Measurements from ENCODE around the gene CORIN. TPM values are rescaled to one million over a fixed set of nuclear protein-coding genes. Genes with fewer than 3 reads are reported as not detected.
A peak's percentile ranks its signal among the peaks of the same experiment; 100 is the strongest.
"Not testable (repeated sequence)": the region's sequence is repeated elsewhere in the genome, so short reads cannot be mapped to it uniquely, and the experiment has no call there.

CORIN gene
- total and polyA plus RNA-seq, 4 donors: 0.13 to 1.5 (median 0.68) TPM

DNA sequence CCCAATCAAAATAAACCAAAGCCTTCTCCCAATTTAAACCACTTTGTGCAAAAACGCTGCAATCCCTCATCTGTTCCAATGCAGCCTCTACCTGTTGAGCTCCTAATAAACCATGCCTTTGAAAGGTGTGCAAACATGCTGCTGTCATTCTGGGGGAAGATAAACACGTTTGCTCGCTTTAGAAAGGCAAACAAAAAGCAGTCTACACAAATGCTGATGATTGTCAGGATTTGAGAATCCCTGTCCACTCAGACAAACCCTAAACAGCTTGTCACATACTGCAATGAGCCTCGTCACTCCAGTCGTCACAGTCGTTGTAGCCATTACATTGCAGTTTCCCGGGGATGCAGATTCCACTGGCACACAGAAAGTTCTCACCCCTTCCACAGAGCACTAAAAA lies 145.2 kb downstream of the CORIN start:
- no peak for DNase-seq
- Histone ChIP-seq H3K36me3 (ENCODE audit: control insufficient read depth in 1 of 2, insufficient read depth in 2 of 2, low read length in 1 of 2) (no peaks in the 10 kb centered on the region), H3K27me3 (ENCODE audit: control insufficient read depth in 1 of 2, insufficient read depth in 2 of 2, low read length in 1 of 2) (no peaks in the 10 kb centered on the region), H3K4me1 (ENCODE audit: control insufficient read depth in 1 of 2, insufficient read depth in 2 of 2, low read length in 2 of 2) (no peaks in the 10 kb centered on the region), H3K27ac (ENCODE audit: low read depth in 1 of 2, low read length in 2 of 2) (no peak overlapping the region), H3K4me3 (ENCODE audit: low read length in 2 of 2) (no peak overlapping the region), H3K9me3 (ENCODE audit: control insufficient read depth, low read length) (no peaks in the 10 kb centered on the region)
- no peak for ATAC-seq (ENCODE audit: low FRiP score)
- intact Hi-C loops (cut with DNase I): no loop called here
- 29 to 36% methylated on average over 7 of the region's 7 CpGs for WGBS, 2 donors

- DNase-seq; H3K27me3 ChIP-seq (ENCODE audit: control insufficient read depth in 1 of 2, insufficient read depth in 2 of 2, low read length in 1 of 2); H3K4me1 ChIP-seq (ENCODE audit: control insufficient read depth in 1 of 2, insufficient read depth in 2 of 2, low read length in 2 of 2); intact Hi-C loops (cut with DNase I); H3K36me3 ChIP-seq (ENCODE audit: control insufficient read depth in 1 of 2, insufficient read depth in 2 of 2, low read length in 1 of 2); H3K9me3 ChIP-seq (ENCODE audit: control insufficient read depth, low read length); H3K27ac ChIP-seq (ENCODE audit: low read depth in 1 of 2, low read length in 2 of 2); ATAC-seq (ENCODE audit: low FRiP score); H3K4me3 ChIP-seq (ENCODE audit: low read length in 2 of 2): not testable (repeated sequence)
- WGBS, 2 donors: 53 to 72% methylated on average over 1 of the region's 1 CpG
Observed at GRCh38 chr4:47691757-47692383, 146.0 kb downstream of the CORIN start.

GRCh38 chr4:47690611-47691010 lies 147.3 kb downstream of the CORIN start:
- Histone ChIP-seq H3K36me3 (ENCODE audit: control insufficient read depth in 1 of 2, insufficient read depth in 2 of 2, low read length in 1 of 2) (no peaks in the 10 kb centered on the region), H3K27me3 (ENCODE audit: control insufficient read depth in 1 of 2, insufficient read depth in 2 of 2, low read length in 1 of 2) (no peaks in the 10 kb centered on the region), H3K27ac (ENCODE audit: low read depth in 1 of 2, low read length in 2 of 2) (no peak overlapping the region), H3K4me1 (ENCODE audit: control insufficient read depth in 1 of 2, insufficient read depth in 2 of 2, low read length in 2 of 2) (no peaks in the 10 kb centered on the region), H3K9me3 (ENCODE audit: control insufficient read depth, low read length) (no peaks in the 10 kb centered on the region), H3K4me3 (ENCODE audit: low read length in 2 of 2) (no peak overlapping the region)
- intact Hi-C loops (cut with DNase I): no loop called here
- no peak for ATAC-seq (ENCODE audit: low FRiP score)
- WGBS, 2 donors: 73 to 74% methylated on average over 3 of the region's 3 CpGs
- DNase-seq: no peak

GRCh38 chr4:47686294-47686872 lies 151.5 kb downstream of the CORIN start:
- intact Hi-C loops (cut with DNase I): no loop called here
- Histone ChIP-seq H3K27ac (ENCODE audit: low read depth in 1 of 2, low read length in 2 of 2) (no peak overlapping the region), H3K27me3 (ENCODE audit: control insufficient read depth in 1 of 2, insufficient read depth in 2 of 2, low read length in 1 of 2) (no peaks in the 10 kb centered on the region), H3K4me1 (ENCODE audit: control insufficient read depth in 1 of 2, insufficient read depth in 2 of 2, low read length in 2 of 2) (no peaks in the 10 kb centered on the region), H3K9me3 (ENCODE audit: control insufficient read depth, low read length) (no peaks in the 10 kb centered on the region), H3K4me3 (ENCODE audit: low read length in 2 of 2) (no peak overlapping the region), H3K36me3 (ENCODE audit: control insufficient read depth in 1 of 2, insufficient read depth in 2 of 2, low read length in 1 of 2) (no peaks in the 10 kb centered on the region)
- ATAC-seq (ENCODE audit: low FRiP score) (no peak), DNase-seq (peak in 1 of 2 donors; percentile 56)
- WGBS, 2 donors: 47 to 49% methylated on average over 9 of the region's 9 CpGs

- H3K27me3 ChIP-seq (ENCODE audit: control insufficient read depth in 1 of 2, insufficient read depth in 2 of 2, low read length in 1 of 2): no peaks in the 10 kb centered on the region
- no peaks in the 10 kb centered on the region for H3K9me3 ChIP-seq (ENCODE audit: control insufficient read depth, low read length)
- no peak overlapping the region for H3K4me3 ChIP-seq (ENCODE audit: low read length in 2 of 2)
- DNase-seq (no peak), ATAC-seq (ENCODE audit: low FRiP score) (no peak)
- intact Hi-C loops (cut with DNase I): loop anchor here in 1 of 2 donors (10.0 kb wide), 2 partner anchors 159 to 259 kb away; partner anchors contain the start of gene CORIN
- H3K27ac ChIP-seq (ENCODE audit: low read depth in 1 of 2, low read length in 2 of 2): no peak overlapping the region
- H3K4me1 ChIP-seq (ENCODE audit: control insufficient read depth in 1 of 2, insufficient read depth in 2 of 2, low read length in 2 of 2): no peaks in the 10 kb centered on the region
- H3K36me3 ChIP-seq (ENCODE audit: control insufficient read depth in 1 of 2, insufficient read depth in 2 of 2, low read length in 1 of 2): no peaks in the 10 kb centered on the region
- WGBS, 2 donors: 90 to 91% methylated on average over 2 of the region's 2 CpGs
Observed at GRCh38 chr4:47675806-47676205, 162.1 kb downstream of the CORIN start.

DNA sequence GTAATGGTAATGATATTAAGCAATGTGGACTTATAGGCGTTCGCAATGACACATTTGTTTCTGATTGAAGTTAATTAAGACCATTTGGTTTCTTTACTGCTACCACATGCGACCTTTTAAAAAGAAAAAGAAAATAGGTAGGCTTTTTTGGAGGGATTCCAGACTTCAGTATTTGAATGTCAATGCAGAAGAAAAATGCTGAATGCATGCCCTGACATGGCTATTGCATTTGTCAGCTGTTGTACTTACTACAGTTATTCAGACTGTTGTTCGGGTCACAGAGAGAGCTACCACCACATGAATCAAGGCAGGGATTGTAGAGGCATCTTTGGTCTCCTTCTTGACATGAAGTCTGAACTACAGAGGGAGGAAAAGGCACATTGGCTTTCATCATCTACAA lies 163.7 kb downstream of the CORIN start:
- intact Hi-C loops (cut with DNase I): loop anchor here (5.0 to 10.0 kb wide), 3 partner anchors 161 to 261 kb away; partner anchors contain the start of gene CORIN (in 1 of the 2)
- H3K4me3 ChIP-seq (ENCODE audit: low read length in 2 of 2): no peak overlapping the region
- no peaks in the 10 kb centered on the region for H3K36me3 ChIP-seq (ENCODE audit: control insufficient read depth in 1 of 2, insufficient read depth in 2 of 2, low read length in 1 of 2)
- H3K27ac ChIP-seq (ENCODE audit: low read depth in 1 of 2, low read length in 2 of 2): no peak overlapping the region
- WGBS, 2 donors: 61 to 74% methylated on average over 4 of the region's 4 CpGs
- H3K9me3 ChIP-seq (ENCODE audit: control insufficient read depth, low read length): no peaks in the 10 kb centered on the region
- DNase-seq (no peak), ATAC-seq (ENCODE audit: low FRiP score) (no peak)
- no peaks in the 10 kb centered on the region for H3K27me3 ChIP-seq (ENCODE audit: control insufficient read depth in 1 of 2, insufficient read depth in 2 of 2, low read length in 1 of 2)
- no peaks in the 10 kb centered on the region for H3K4me1 ChIP-seq (ENCODE audit: control insufficient read depth in 1 of 2, insufficient read depth in 2 of 2, low read length in 2 of 2)

DNA sequence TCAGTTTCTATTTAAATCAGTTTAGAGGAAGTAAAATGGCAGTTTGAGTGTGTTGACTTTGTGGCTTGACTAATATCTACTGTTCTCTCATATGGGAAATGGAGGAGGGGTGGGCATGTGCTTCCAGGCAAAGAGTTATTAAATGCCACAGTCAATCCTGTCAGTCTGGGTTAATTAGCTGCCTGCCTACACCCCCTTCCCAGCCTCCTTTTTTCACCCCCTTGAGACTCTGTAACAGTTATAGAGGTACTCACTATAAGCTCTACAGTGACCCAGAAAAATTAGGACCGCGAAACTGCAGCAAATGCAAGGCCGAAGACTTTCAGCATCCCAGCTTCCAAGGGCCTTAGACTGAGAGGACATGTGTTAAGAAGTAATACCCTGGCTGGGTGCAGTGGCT lies 165.2 kb downstream of the CORIN start:
- Histone ChIP-seq H3K9me3 (ENCODE audit: control insufficient read depth, low read length) (no peaks in the 10 kb centered on the region), H3K27ac (ENCODE audit: low read depth in 1 of 2, low read length in 2 of 2) (no peak overlapping the region), H3K4me1 (ENCODE audit: control insufficient read depth in 1 of 2, insufficient read depth in 2 of 2, low read length in 2 of 2) (no peaks in the 10 kb centered on the region), H3K4me3 (ENCODE audit: low read length in 2 of 2) (no peak overlapping the region), H3K36me3 (ENCODE audit: control insufficient read depth in 1 of 2, insufficient read depth in 2 of 2, low read length in 1 of 2) (no peaks in the 10 kb centered on the region), H3K27me3 (ENCODE audit: control insufficient read depth in 1 of 2, insufficient read depth in 2 of 2, low read length in 1 of 2) (no peaks in the 10 kb centered on the region)
- 78 to 98% methylated on average over 3 of the region's 3 CpGs for WGBS, 2 donors
- intact Hi-C loops (cut with DNase I): loop anchor here (5.0 to 10.0 kb wide), 3 partner anchors 162 to 262 kb away; partner anchors contain the start of gene CORIN (in 1 of the 2)
- ATAC-seq (ENCODE audit: low FRiP score) (no peak), DNase-seq (no peak)

DNA sequence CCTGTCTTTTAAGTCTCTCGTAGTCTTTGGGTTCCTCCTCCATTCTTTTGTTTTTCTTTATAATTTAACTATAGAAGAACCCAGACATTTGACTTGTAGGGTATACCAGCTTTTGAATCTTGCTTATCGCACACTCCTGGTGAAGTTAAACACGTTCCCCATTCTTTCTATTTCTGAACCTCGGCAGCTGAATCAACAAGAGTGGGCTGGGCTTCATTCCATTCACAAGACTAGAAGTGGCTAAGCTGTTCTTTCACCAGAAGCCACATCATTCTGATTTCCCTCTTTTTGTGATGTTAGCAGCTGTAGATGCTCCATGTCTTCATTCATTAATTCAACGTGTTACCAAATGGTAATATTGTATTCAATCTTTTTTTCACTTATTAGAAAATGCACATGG lies 167.9 kb downstream of the CORIN start:
- ATAC-seq (ENCODE audit: low FRiP score) (no peak), DNase-seq (no peak)
- Histone ChIP-seq H3K9me3 (ENCODE audit: control insufficient read depth, low read length) (no peaks in the 10 kb centered on the region), H3K36me3 (ENCODE audit: control insufficient read depth in 1 of 2, insufficient read depth in 2 of 2, low read length in 1 of 2) (no peaks in the 10 kb centered on the region), H3K27me3 (ENCODE audit: control insufficient read depth in 1 of 2, insufficient read depth in 2 of 2, low read length in 1 of 2) (no peaks in the 10 kb centered on the region), H3K4me1 (ENCODE audit: control insufficient read depth in 1 of 2, insufficient read depth in 2 of 2, low read length in 2 of 2) (no peaks in the 10 kb centered on the region), H3K4me3 (ENCODE audit: low read length in 2 of 2) (no peak overlapping the region), H3K27ac (ENCODE audit: low read depth in 1 of 2, low read length in 2 of 2) (no peak overlapping the region)
- intact Hi-C loops (cut with DNase I): loop anchor here (5.0 to 10.0 kb wide), 3 partner anchors 165 to 265 kb away; partner anchors contain the start of gene CORIN (in 1 of the 2)
- 7 to 9% methylated on average over 5 of the region's 5 CpGs for WGBS, 2 donors

- 27 to 28% methylated on average over 11 of the region's 11 CpGs for WGBS, 2 donors
- Histone ChIP-seq H3K27me3 (ENCODE audit: control insufficient read depth in 1 of 2, insufficient read depth in 2 of 2, low read length in 1 of 2) (no peaks in the 10 kb centered on the region), H3K4me1 (ENCODE audit: control insufficient read depth in 1 of 2, insufficient read depth in 2 of 2, low read length in 2 of 2) (no peaks in the 10 kb centered on the region), H3K36me3 (ENCODE audit: control insufficient read depth in 1 of 2, insufficient read depth in 2 of 2, low read length in 1 of 2) (no peaks in the 10 kb centered on the region), H3K27ac (ENCODE audit: low read depth in 1 of 2, low read length in 2 of 2) (no peak overlapping the region), H3K9me3 (ENCODE audit: control insufficient read depth, low read length) (no peaks in the 10 kb centered on the region), H3K4me3 (ENCODE audit: low read length in 2 of 2) (no peak overlapping the region)
- intact Hi-C loops (cut with DNase I): no loop called here
- DNase-seq: no peak
- no peak for ATAC-seq (ENCODE audit: low FRiP score)
Observed at GRCh38 chr4:47668810-47669408, 169.0 kb downstream of the CORIN start.
